H1 (cell line): Measurements from ENCODE around the gene CPD. TPM values are rescaled to one million over a fixed set of nuclear protein-coding genes. Genes with fewer than 3 reads are reported as not detected.

Experiments used
- CTCF ChIA-PET: fragments of 300-600 bp; sonication (Branson Sonifier 250); formaldehyde crosslinking; loops from one replicate; lab custom pipeline; 2021; ENCODE audit not compliant: partially characterized antibody; lab: Charles Lee
- POLR2A ChIA-PET: fragments of 300-600 bp; sonication (Branson Sonifier 250); formaldehyde crosslinking; loops from one replicate; lab custom pipeline; 2021; ENCODE audit warnings: inconsistent platforms; ENCODE audit not compliant: partially characterized antibody; lab: Charles Lee
- DNase-seq, 2 experiments: peaks; one replicate each; pipeline versions ENCODE4 v3.0.0 to v3.0.0-alpha.2; 2010 to 2022; ENCODE audit warnings: low spot score in 2 of 2, low read depth in 1 of 2, mixed read lengths in 1 of 2
- FAIRE-seq: peaks from 2 replicates; lab custom pipeline; 2011; peaks lifted over from hg19 to GRCh38; lab: Jason Lieb, UNC
- H2AFZ ChIP-seq: 2 replicates; pipeline ENCODE4 v1.8.1; 2012; ENCODE audit warnings: low read length, inconsistent platforms
- H2AK5ac ChIP-seq: 2 replicates; pipeline ENCODE4 v1.6.1; 2013; ENCODE audit warnings: low read depth, low read length
- H2BK120ac ChIP-seq: replicated peaks from 2 replicates; pipeline ENCODE3; 2013; ENCODE audit warnings: low read depth, low read length, inconsistent platforms
- H2BK12ac ChIP-seq: 2 replicates; pipeline ENCODE4 v1.6.1; 2013; ENCODE audit warnings: low read depth, low read length
- H2BK15ac ChIP-seq: 2 replicates; pipeline ENCODE4 v1.6.1; 2013; ENCODE audit warnings: low read length
- H2BK20ac ChIP-seq: 2 replicates; pipeline ENCODE4 v1.6.1; 2013; ENCODE audit warnings: low read length
- H2BK5ac ChIP-seq: 2 replicates; pipeline ENCODE4 v1.6.1; 2013; ENCODE audit warnings: low read depth, low read length
- H3K14ac ChIP-seq: 2 replicates; pipeline ENCODE4 v1.6.1; 2013; ENCODE audit warnings: inconsistent platforms; ENCODE audit not compliant: insufficient read length
- H3K18ac ChIP-seq: 2 replicates; pipeline ENCODE4 v1.6.1; 2013; ENCODE audit warnings: low read length; ENCODE audit errors: extremely low read depth
- H3K23ac ChIP-seq: 2 replicates; pipeline ENCODE4 v1.6.1; 2013; ENCODE audit warnings: inconsistent platforms; ENCODE audit not compliant: insufficient read length
- H3K23me2 ChIP-seq: 2 replicates; pipeline ENCODE4 v1.6.1; 2013; ENCODE audit warnings: low read depth, low read length
- H3K27ac ChIP-seq: 2 replicates; pipeline ENCODE4 v1.6.1; 2011; ENCODE audit warnings: low read depth, low read length, inconsistent platforms
- H3K27me3 ChIP-seq, 4 experiments: replicated peaks in 1 of 4; 1 replicate in 1 of 4; 2 replicates in 3 of 4; pipeline versions ENCODE4 v1.6.1 to v1.8.1; 2011 to 2013; ENCODE audit warnings: low read length in 3 of 4, mild to moderate bottlenecking in 3 of 4, inconsistent platforms in 2 of 4, mixed read lengths in 2 of 4, moderate library complexity in 1 of 4; ENCODE audit not compliant: control insufficient read depth in 3 of 4, insufficient read depth in 3 of 4; ENCODE audit errors: extremely low read depth in 1 of 4
- H3K36me3 ChIP-seq, 4 experiments: 2 replicates each; pipeline versions ENCODE4 v1.6.1 to v1.8.1; 2011 to 2013; ENCODE audit warnings: mild to moderate bottlenecking in 4 of 4, low read length in 3 of 4, moderate library complexity in 2 of 4, control low read depth in 1 of 4, inconsistent platforms in 1 of 4; ENCODE audit not compliant: insufficient read depth in 4 of 4, control insufficient read depth in 2 of 4
- H3K4ac ChIP-seq: replicated peaks from 2 replicates; pipeline ENCODE3; 2013; ENCODE audit warnings: low read length, low read depth, mixed read lengths, inconsistent platforms; ENCODE audit not compliant: insufficient read length
- H3K4me1 ChIP-seq, 4 experiments: replicated peaks in 1 of 4; 1 replicate in 1 of 4; 2 replicates in 3 of 4; pipeline versions ENCODE4 v1.6.1 to v1.8.1; 2011 to 2013; ENCODE audit warnings: low read length in 3 of 4, inconsistent platforms in 2 of 4, mixed read lengths in 1 of 4; ENCODE audit not compliant: insufficient read depth in 4 of 4, control insufficient read depth in 3 of 4
- H3K4me2 ChIP-seq, 2 experiments: 2 replicates each; pipeline versions ENCODE4 v1.6.1 to v1.8.1; 2011 to 2013; ENCODE audit warnings: low read depth in 2 of 2, low read length in 2 of 2, control low read depth in 1 of 2, inconsistent platforms in 1 of 2, mild to moderate bottlenecking in 1 of 2; ENCODE audit not compliant: insufficient read depth in 1 of 2
- H3K4me3 ChIP-seq, 4 experiments: fragments of 200-600, 300-600 bp in 1 of 4; sonication (generic), shearing (Covaris generic), sonication (Bioruptor Twin) in 1 of 4; 2 replicates each; pipeline versions ENCODE4 v1.5.1 to v1.8.1; 2011 to 2016; ENCODE audit warnings: low read length in 4 of 4, low read depth in 3 of 4, control low read depth in 2 of 4, inconsistent platforms in 2 of 4, mild to moderate bottlenecking in 2 of 4, mixed read lengths in 1 of 4, moderate library complexity in 1 of 4; ENCODE audit not compliant: insufficient read depth in 2 of 4; ENCODE audit errors: extremely low read depth in 1 of 4
- H3K56ac ChIP-seq: replicated peaks from 2 replicates; pipeline ENCODE3; 2013; ENCODE audit warnings: low read depth, mild to moderate bottlenecking, mixed read lengths, low read length, inconsistent platforms; ENCODE audit not compliant: insufficient read length
- H3K79me1 ChIP-seq: 2 replicates; pipeline ENCODE4 v1.6.1; 2013; ENCODE audit warnings: low read depth, low read length, control low read depth
- H3K79me2 ChIP-seq, 2 experiments: 2 replicates each; pipeline versions ENCODE4 v1.6.1 to v1.8.1; 2012 to 2013; ENCODE audit warnings: low read length in 2 of 2, mild to moderate bottlenecking in 2 of 2, inconsistent platforms in 1 of 2; ENCODE audit not compliant: insufficient read depth in 2 of 2, control insufficient read depth in 1 of 2
- H3K9ac ChIP-seq, 4 experiments: replicated peaks in 1 of 4; 1 replicate in 1 of 4; 2 replicates in 3 of 4; pipeline versions ENCODE4 v1.6.1 to v1.8.1; 2011 to 2013; ENCODE audit warnings: low read depth in 3 of 4, low read length in 3 of 4, control low read depth in 2 of 4, mild to moderate bottlenecking in 2 of 4, moderate library complexity in 2 of 4, inconsistent platforms in 1 of 4; ENCODE audit errors: extremely low read depth in 1 of 4
- H3K9me3 ChIP-seq, 2 experiments: 2 replicates each; pipeline versions ENCODE4 v1.6.1 to v1.8.1; 2012 to 2013; ENCODE audit warnings: mild to moderate bottlenecking in 2 of 2, moderate library complexity in 2 of 2, control low read depth in 1 of 2, inconsistent platforms in 1 of 2, low read depth in 1 of 2, low read length in 1 of 2, mixed read lengths in 1 of 2; ENCODE audit not compliant: insufficient read depth in 2 of 2
- H4K20me1 ChIP-seq, 2 experiments: replicated peaks in 1 of 2; 2 replicates each; pipeline versions ENCODE3 to v1.8.1; 2011 to 2013; ENCODE audit warnings: inconsistent platforms in 2 of 2, low read length in 2 of 2, mild to moderate bottlenecking in 1 of 2; ENCODE audit not compliant: insufficient read depth in 2 of 2, control insufficient read depth in 1 of 2
- H4K5ac ChIP-seq: 2 replicates; pipeline ENCODE4 v1.6.1; 2013; ENCODE audit warnings: low read length, low read depth, mixed read lengths, inconsistent platforms; ENCODE audit not compliant: insufficient read length
- H4K8ac ChIP-seq: 2 replicates; pipeline ENCODE4 v1.8.0; 2013; ENCODE audit warnings: mild to moderate bottlenecking, moderate library complexity, low read length, inconsistent platforms; ENCODE audit not compliant: insufficient read depth; ENCODE audit errors: extremely low read depth
- H4K91ac ChIP-seq: replicated peaks from 2 replicates; pipeline ENCODE3; 2013; ENCODE audit warnings: low read length, mixed read lengths, inconsistent platforms; ENCODE audit not compliant: insufficient read length
- NANOG ChIP-seq: IDR thresholded peaks from 2 replicates; pipeline ENCODE4 v1.6.1; 2011; ENCODE audit warnings: low read length, low read depth, mild to moderate bottlenecking, inconsistent platforms; ENCODE audit not compliant: insufficient read depth, poor library complexity, severe bottlenecking
- POLR2AphosphoS5 ChIP-seq: IDR thresholded peaks from 2 replicates; pipeline ENCODE4 v1.6.1; 2011; ENCODE audit warnings: low read depth, low read length
- RAD21 ChIP-seq, 2 experiments: IDR thresholded peaks in 1 of 2; conservative IDR thresholded peaks in 1 of 2; 2 replicates each; pipeline ENCODE4 v1.6.1; 2011; ENCODE audit warnings: low read depth in 2 of 2, low read length in 2 of 2, improper control_type of control experiment in 1 of 2, inconsistent platforms in 1 of 2, mild to moderate bottlenecking in 1 of 2, moderate library complexity in 1 of 2
- polyA plus RNA-seq, 7 experiments: library from polyadenylated mRNA; depleted of rRNA in 3 of 7; stranded (reverse) in 5 of 7; unstranded in 2 of 7; fragments of >200 nt in 5 of 7; fragments of 200-250 nt in 2 of 7; gene quantifications; 1 replicate in 5 of 7; 2 replicates in 1 of 7; 4 replicates in 1 of 7; pipeline versions ENCODE4 v1.2.1 to v1.2.3, GENCODE V29; 2011 to 2013; ENCODE audit warnings: missing spikeins in 2 of 7, mixed read lengths in 2 of 7
- total RNA-seq: library from RNA; stranded (reverse); fragmentation: NEBNext Ultra II Directional; extraction: Animal tissue kit (Norgen Biotek cat#: 25700); gene quantifications from 2 replicates; pipeline ENCODE4 v1.2.1, GENCODE V29; 2021

CPD gene
- total and polyA plus RNA-seq, 2 of the 8 experiments (the other 6 are each of a cell fraction or from before 2014, with no cell fraction given): 8.6 to 46.2 TPM

DNA sequence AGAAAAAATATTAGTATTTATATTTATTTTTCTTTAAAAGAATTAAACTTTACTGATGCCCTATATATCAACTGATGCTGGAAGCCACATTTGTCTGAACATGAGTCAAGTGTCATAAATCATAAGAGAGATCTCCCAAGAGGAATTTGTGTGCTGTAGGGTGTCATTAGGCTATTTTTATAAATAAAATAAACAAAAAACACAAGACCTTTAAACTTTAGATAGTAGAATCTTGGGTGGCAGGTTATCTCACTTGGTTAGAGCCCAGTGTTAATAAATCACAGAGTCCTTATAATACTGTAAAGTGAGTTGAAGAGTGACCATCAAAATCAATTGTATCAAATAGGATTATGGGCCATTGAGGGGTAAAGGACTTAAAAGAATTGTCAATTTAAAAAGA, 21.3 kb upstream of the CPD start:
- Histone ChIP-seq H3K14ac (no peak overlapping the region), H3K18ac (no peak overlapping the region), H3K23ac (no peak overlapping the region), H3K79me1 (no peaks in the 10 kb centered on the region), H3K4me1 (no peaks in the 10 kb centered on the region), H4K20me1 (no peaks in the 10 kb centered on the region), H4K8ac (no peak overlapping the region), H2BK12ac (no peak overlapping the region), H2BK120ac (no peak overlapping the region), H3K79me2 (no peaks in the 10 kb centered on the region), H3K4me3 (no peak overlapping the region), H2BK20ac (no peak overlapping the region), H2BK5ac (no peak overlapping the region), H3K27me3 (no peaks in the 10 kb centered on the region), H3K36me3 (no peaks in the 10 kb centered on the region), H3K9ac (no peak overlapping the region), H3K23me2 (no peaks in the 10 kb centered on the region), H3K4me2 (no peak overlapping the region), H2AFZ (no peak overlapping the region), H4K91ac (no peak overlapping the region), H3K4ac (no peak overlapping the region), H4K5ac (no peak overlapping the region), H3K56ac (no peak overlapping the region), H3K9me3 (peaks cover 0 to 4% of the 10 kb centered on the region in 2 experiments; a peak in 1 of 4 replicates), H3K27ac (no peak overlapping the region), H2BK15ac (no peak overlapping the region), H2AK5ac (no peak overlapping the region)
- DNase-seq: no peak
- POLR2A ChIA-PET: interaction anchor here (0.5 kb wide), 1 partner anchor 240 kb away, joined by 3 read pairs; no protein-coding TSS in a partner anchor
- FAIRE-seq: no peak
- CTCF ChIA-PET: interaction anchor here (0.8 to 2.2 kb wide), 4 partner anchors 16 to 21 kb away, joined by 3 to 9 read pairs (median 5); no protein-coding TSS in a partner anchor
- TF ChIP-seq POLR2AphosphoS5: no peak
- TF ChIP-seq NANOG: no peak
- TF ChIP-seq RAD21 (IDR thresholded peaks at IDR 0.05 in 1 of 2, conservative IDR thresholded peaks at IDR 0.05 in 1 of 2; ENCODE audit: low read depth in 2 of 2, low read length in 2 of 2): no peak
